WTC11 (cell line): Measurements from ENCODE around the gene HINT2.

Source experiments
- CTCF ChIP-seq: fragments of 200-600 bp; IDR thresholded peaks from 2 replicates; pipeline ENCODE4 v1.8.0; 2022; ENCODE audit warnings: antibody characterized with exemption
- FOXJ3 ChIP-seq: sonication (generic); formaldehyde crosslinking; IDR thresholded peaks from 2 replicates; pipeline ENCODE4 v1.9.0; 2021; ENCODE audit warnings: missing genetic modification reagents, mild to moderate bottlenecking, borderline replicate concordance
- NR3C1 ChIP-seq: sonication (generic); formaldehyde crosslinking; conservative IDR thresholded peaks from 2 replicates; pipeline ENCODE4 v1.8.1; 2023; ENCODE audit warnings: low read depth, mild to moderate bottlenecking, missing genetic modification reagents
- ZNF121 ChIP-seq: sonication (generic); formaldehyde crosslinking; IDR thresholded peaks from 2 replicates; pipeline ENCODE4 v1.8.0; 2023; ENCODE audit warnings: missing genetic modification reagents
- TF ChIP-seq, protein P1 (sequence below): sonication (generic); formaldehyde crosslinking; IDR thresholded peaks from 2 replicates; pipeline ENCODE4 v1.8.1; 2023; ENCODE audit warnings: mild to moderate bottlenecking, missing genetic modification reagents, moderate library complexity

DNA sequence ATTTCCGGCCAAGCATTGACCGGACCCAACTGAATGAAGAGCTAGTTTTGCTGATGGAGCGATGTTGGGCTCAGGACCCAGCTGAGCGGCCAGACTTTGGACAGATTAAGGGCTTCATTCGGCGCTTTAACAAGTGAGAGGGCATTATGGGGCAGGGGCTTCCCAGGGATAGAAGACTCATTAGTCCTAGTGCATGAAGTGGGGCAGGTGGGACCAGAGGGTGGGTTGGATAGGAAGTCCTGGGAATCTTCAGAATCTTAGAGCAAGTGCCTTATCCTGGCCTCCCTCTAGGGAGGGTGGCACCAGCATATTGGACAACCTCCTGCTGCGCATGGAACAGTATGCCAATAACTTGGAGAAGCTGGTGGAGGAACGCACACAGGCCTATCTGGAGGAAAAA is 8.7 kb downstream of the HINT2 start:
- no peak for TF ChIP-seq ZNF121 (CRISPR knock-in tag)
- no peak for TF ChIP-seq FOXJ3 (CRISPR knock-in tag)
- TF ChIP-seq NR3C1 (CRISPR knock-in tag) = no peak
- TF ChIP-seq, protein P1, sequence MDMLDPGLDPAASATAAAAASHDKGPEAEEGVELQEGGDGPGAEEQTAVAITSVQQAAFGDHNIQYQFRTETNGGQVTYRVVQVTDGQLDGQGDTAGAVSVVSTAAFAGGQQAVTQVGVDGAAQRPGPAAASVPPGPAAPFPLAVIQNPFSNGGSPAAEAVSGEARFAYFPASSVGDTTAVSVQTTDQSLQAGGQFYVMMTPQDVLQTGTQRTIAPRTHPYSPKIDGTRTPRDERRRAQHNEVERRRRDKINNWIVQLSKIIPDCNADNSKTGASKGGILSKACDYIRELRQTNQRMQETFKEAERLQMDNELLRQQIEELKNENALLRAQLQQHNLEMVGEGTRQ (CRISPR knock-in tag) = no peak
- no peak for TF ChIP-seq CTCF
